Naive thymus-derived CD8-positive, alpha-beta T cell (primary cell): ENCODE measurements around the gene NIP7. TPM values are rescaled to one million over a fixed set of nuclear protein-coding genes. Genes with fewer than 3 reads are reported as not detected.
"Not testable (repeated sequence)": the region's sequence is repeated elsewhere in the genome, so short reads cannot be mapped to it uniquely, and the experiment has no call there.

Source experiments
- ATAC-seq, 2 donors: fragments of 150-1000 bp; cut with Tn5 transposase in 1 of 2; sonication (Bioruptor Pico), chemical (Tn5 transposase) in 1 of 2; 1 replicate in 1 of 2; 2 replicates in 1 of 2; pipeline ENCODE4 v1.10.0; 2021; ENCODE audit warnings: mild to moderate bottlenecking in 2 of 2, moderate library complexity in 2 of 2
- POLR2A ChIA-PET: fragments of 350-600 bp; sonication (Branson Sonifier 250); formaldehyde crosslinking; loops from one replicate; lab custom pipeline; 2021; ENCODE audit warnings: antibody characterized with exemption; lab: Charles Lee
- DNase-seq, 10 donors: peaks; one replicate each; pipeline versions ENCODE4 v3.0.0 to v3.0.0-alpha.2; 2020 to 2022
- H3K27ac Mint-ChIP-seq, 10 donors: one replicate each; pipeline ENCODE4 v1.8.0; 2020 to 2022; ENCODE audit warnings: mild to moderate bottlenecking in 10 of 10, mixed read lengths in 10 of 10, moderate library complexity in 4 of 10, inconsistent platforms in 1 of 10
- H3K27me3 Mint-ChIP-seq, 5 donors: one replicate each; pipeline ENCODE4 v1.8.0; 2021 to 2022; ENCODE audit warnings: mixed read lengths in 5 of 5
- H3K36me3 Mint-ChIP-seq, 3 donors: one replicate each; pipeline ENCODE4 v1.8.0; 2020 to 2022; ENCODE audit warnings: mixed read lengths in 3 of 3, mild to moderate bottlenecking in 2 of 3, inconsistent platforms in 1 of 3
- H3K4me1 Mint-ChIP-seq, 4 donors: one replicate each; pipeline ENCODE4 v1.8.0; 2021 to 2022; ENCODE audit warnings: mixed read lengths in 4 of 4
- H3K4me3 Mint-ChIP-seq, 10 donors: one replicate each; pipeline ENCODE4 v1.8.0; 2020 to 2022; ENCODE audit warnings: mild to moderate bottlenecking in 10 of 10, mixed read lengths in 10 of 10, moderate library complexity in 6 of 10, inconsistent platforms in 1 of 10
- H3K9me3 Mint-ChIP-seq, 9 donors: one replicate each; pipeline ENCODE4 v1.8.0; 2020 to 2022; ENCODE audit warnings: mixed read lengths in 9 of 9, mild to moderate bottlenecking in 3 of 9, inconsistent platforms in 1 of 9, moderate library complexity in 1 of 9
- polyA plus RNA-seq, 3 donors: library from polyadenylated mRNA; unstranded; fragments of 300-500 nt; fragmentation: Illumina TruSeq; gene quantifications; one replicate each; pipeline ENCODE4 v1.2.3, GENCODE V29; 2021
- total RNA-seq, 8 experiments: library from RNA in 2 of 8; stranded (reverse) in 2 of 8; gene quantifications; one replicate each; pipeline ENCODE4 v1.2.3 and lab custom pipeline; 2021 to 2026

NIP7 gene
- total RNA-seq, result 10 to 100 TPM; 33.0 to 34.4 TPM
- polyA plus RNA-seq, result 10 to 100 TPM; 17.6 to 24.8 (median 18.5) TPM
- 24.3 to 152 (median 45.0) reads per million in 6 experiments for total RNA-seq (lab: John Stamatoyannopoulos, UW)

DNA sequence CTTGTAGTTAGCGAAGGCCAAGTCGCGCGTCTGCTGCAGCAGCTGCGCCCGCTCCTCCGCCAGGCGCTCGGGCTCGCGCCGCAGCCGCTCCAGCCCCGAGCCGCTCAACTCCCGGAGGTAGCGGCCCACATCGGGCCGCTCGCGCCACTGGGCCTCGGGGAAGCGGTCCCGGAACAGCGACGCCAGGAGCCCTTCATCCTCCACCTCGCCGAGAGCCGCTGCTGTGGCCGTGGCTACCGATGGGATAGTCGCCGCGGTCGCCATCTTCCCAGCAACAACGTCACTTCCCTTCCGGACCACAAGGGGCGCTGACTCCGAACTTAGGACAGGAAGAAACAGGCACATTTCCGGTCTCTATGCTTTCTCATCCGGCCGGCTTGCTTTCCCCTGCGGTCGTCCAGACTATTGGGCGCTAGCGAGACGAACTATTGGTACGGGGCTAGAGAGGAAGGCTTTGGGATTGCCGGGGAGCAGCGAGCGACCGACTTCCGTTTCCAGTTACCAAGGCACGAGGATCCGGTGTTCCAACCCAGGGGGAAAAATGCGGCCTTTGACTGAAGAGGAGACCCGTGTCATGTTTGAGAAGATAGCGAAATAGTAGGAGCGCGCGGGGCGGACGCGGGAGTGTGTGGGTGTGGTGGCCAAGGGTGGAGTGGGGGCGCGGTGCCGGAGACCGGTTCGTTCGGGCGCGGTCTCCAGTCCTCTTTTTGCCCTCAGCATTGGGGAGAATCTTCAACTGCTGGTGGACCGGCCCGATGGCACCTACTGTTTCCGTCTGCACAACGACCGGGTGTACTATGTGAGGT, at the start of gene NIP7, which contains the start of gene COG8:
TSS of gene NIP7 (plus strand) at position 484 of the 806 bp plus-strand sequence. CDS start at position 542, 58 bp downstream.
TSS of gene COG8 (minus strand) at position 276 of the 806 bp plus-strand sequence. CDS start at position 264, 12 bp downstream.
- peaks cover 19 to 65% (median 53%) of the 10 kb centered on the region in 4 donors for H3K4me1 Mint-ChIP-seq
- peaks cover 4 to 51% (median 10%) of the 10 kb centered on the region in 3 donors for H3K36me3 Mint-ChIP-seq
- no peaks in the 10 kb centered on the region for H3K27me3 Mint-ChIP-seq
- peak within 1 kb of the TSS; percentile 98 to 100 (median 100) for H3K4me3 Mint-ChIP-seq
- peak; percentile 73 to 95 (median 90) for DNase-seq
- peak; percentile 84 to 89 for ATAC-seq
- H3K9me3 Mint-ChIP-seq, result no peaks in the 10 kb centered on the region
- H3K27ac Mint-ChIP-seq, result peak within 1 kb of the TSS; percentile 98 to 100 (median 99)
- POLR2A ChIA-PET, result interaction anchor here (0.9 to 3.4 kb wide), 3 partner anchors 9 to 28 kb away, joined by 3 to 47 read pairs (median 17); partner anchors contain the start of genes PDF and VPS4A

DNA sequence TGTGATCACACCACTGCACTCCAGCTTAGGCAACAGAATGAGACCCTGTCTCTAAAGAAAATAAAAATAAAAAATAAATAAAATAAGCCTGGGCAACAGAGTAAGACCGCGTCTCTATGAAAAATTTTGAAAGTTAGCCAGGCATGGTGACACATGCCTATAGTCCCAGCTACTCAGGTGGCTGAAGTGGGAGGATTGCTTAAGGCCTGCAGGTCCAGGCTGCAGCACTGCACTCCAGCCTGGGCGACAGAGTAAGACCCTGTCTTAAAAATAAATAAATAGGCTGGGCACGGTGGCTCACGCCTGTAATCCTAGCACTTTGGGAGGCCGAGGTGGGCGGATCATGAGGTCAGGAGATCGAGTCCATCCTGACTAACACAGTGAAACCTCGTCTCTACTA, 47.9 kb upstream of the NIP7 start:
- H3K4me3 Mint-ChIP-seq, H3K9me3 Mint-ChIP-seq, ATAC-seq, H3K36me3 Mint-ChIP-seq, H3K4me1 Mint-ChIP-seq, POLR2A ChIA-PET, DNase-seq, H3K27me3 Mint-ChIP-seq, H3K27ac Mint-ChIP-seq: not testable (repeated sequence)

DNA sequence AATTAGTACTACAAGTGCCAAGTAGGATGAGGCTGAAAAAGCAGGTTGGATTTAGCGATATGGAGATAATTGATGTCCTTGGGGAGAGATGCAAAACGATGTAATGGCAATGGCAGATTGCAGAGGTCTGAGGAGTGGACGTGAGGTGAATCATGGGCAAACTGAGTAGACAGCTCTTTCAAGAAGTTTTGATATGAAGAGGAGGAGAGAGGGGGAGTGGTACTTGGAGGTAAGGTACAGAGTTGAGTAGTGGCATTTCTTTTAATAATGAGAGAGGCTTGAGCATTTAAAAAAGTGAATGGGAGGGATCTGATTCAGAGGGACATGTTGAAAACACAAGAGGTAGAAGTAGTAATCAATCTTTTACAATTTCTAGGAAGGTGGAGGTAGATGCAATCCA, 46.2 kb upstream of the NIP7 start:
- no peaks in the 10 kb centered on the region for H3K4me1 Mint-ChIP-seq
- no peaks in the 10 kb centered on the region for H3K27me3 Mint-ChIP-seq
- DNase-seq (no peak), ATAC-seq (no peak)
- peak overlapping the region in 2 of 10 donors; percentile 43 to 58 for H3K27ac Mint-ChIP-seq
- peaks cover 0 to 8% (median 3%) of the 10 kb centered on the region in 3 donors for H3K36me3 Mint-ChIP-seq
- no peaks in the 10 kb centered on the region for H3K9me3 Mint-ChIP-seq
- no peak overlapping the region for H3K4me3 Mint-ChIP-seq
- POLR2A ChIA-PET, result no interaction called here

DNA sequence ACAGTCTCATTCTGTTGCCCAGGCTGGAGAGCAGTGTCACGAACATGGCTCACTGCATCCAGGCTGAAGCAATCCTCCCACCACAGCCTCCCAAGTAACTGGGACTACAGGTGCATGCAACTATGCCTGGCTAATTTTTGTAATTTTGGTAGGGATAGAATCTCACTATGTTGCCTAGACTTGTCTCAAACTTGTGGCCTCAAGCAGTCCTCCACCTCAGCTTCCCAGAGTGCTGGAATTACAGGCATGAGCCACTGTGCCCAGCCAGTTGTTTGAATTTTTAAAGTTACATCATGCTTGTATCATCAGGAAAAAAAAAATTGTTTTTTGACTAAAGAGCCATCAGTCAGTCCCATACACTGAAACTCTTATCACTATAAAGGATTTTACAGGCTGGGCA, 45.5 kb upstream of the NIP7 start:
- H3K4me3 Mint-ChIP-seq, result no peak overlapping the region
- POLR2A ChIA-PET, result interaction anchor here (0.7 kb wide), 1 partner anchor 776 kb away, joined by 3 read pairs; no protein-coding TSS in a partner anchor
- ATAC-seq, result no peak
- H3K9me3 Mint-ChIP-seq, result no peaks in the 10 kb centered on the region
- no peak for DNase-seq
- peaks cover 0 to 3% (median 3%) of the 10 kb centered on the region in 3 donors for H3K36me3 Mint-ChIP-seq
- no peaks in the 10 kb centered on the region for H3K4me1 Mint-ChIP-seq
- H3K27me3 Mint-ChIP-seq, result no peaks in the 10 kb centered on the region
- H3K27ac Mint-ChIP-seq, result no peak overlapping the region

DNA sequence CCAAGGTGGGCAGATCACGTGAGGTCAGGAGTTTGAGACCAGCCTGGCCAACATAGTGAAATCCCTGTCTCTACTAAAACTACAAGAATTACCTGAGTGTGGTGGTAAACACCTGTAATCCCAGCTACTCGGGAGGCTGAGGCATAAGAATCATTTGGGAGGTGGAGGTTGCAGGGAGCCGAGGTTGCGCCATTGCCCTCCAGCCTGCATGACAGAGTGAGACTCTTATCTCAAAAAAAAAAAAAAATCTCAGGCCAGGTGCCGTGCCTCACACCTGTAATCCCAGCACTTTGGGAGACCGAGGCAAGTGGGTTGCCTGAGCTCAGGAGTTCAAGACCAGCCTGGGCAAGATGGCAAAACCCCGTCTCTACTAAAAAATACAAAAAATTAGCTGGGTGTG, 42.8 kb upstream of the NIP7 start:
- POLR2A ChIA-PET, result interaction anchor here (0.7 kb wide), 1 partner anchor 273 kb away, joined by 5 read pairs; no protein-coding TSS in a partner anchor
- DNase-seq, result not testable (repeated sequence)

GRCh38 chr16:69298261-69298660, 41.3 kb upstream of the NIP7 start:
- Mint-ChIP-seq H3K27ac (no peak overlapping the region), H3K4me1 (no peaks in the 10 kb centered on the region)
- ATAC-seq, result no peak

More for the DNA sequence above, 42.8 kb upstream of the NIP7 start:
- not testable (repeated sequence) for H3K27me3 Mint-ChIP-seq, H3K4me3 Mint-ChIP-seq, H3K27ac Mint-ChIP-seq, H3K9me3 Mint-ChIP-seq, ATAC-seq, H3K4me1 Mint-ChIP-seq
- H3K36me3 Mint-ChIP-seq, result peaks cover 0 to 21% (median 11%) of the 10 kb centered on the region in 3 donors

DNA sequence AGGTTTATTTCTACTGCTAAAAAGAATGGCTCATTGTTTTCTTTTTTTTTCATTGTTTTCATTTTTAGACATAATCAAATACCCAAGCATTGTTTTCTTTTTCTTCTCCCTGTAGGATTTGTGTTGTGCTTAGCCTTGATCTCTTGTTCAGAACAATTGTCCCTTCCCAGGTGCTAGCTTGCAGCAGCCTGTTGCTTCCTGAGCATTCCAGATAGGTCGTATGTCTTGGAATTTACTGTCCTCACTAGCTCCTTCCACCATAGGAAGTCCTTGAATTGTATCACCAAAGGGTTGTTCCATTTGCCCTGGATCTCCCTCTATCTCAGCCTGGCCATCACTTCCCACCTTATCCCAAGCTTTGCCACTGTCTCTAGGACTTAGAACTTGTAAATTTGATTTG, 38.4 kb upstream of the NIP7 start:
- no peak overlapping the region for H3K4me3 Mint-ChIP-seq
- no peak overlapping the region for H3K27ac Mint-ChIP-seq
- H3K36me3 Mint-ChIP-seq, result peaks cover 0 to 21% (median 11%) of the 10 kb centered on the region in 3 donors
- no peaks in the 10 kb centered on the region for H3K4me1 Mint-ChIP-seq
- H3K27me3 Mint-ChIP-seq, result no peaks in the 10 kb centered on the region
- DNase-seq (no peak), ATAC-seq (no peak)
- H3K9me3 Mint-ChIP-seq, result no peaks in the 10 kb centered on the region
- POLR2A ChIA-PET, result no interaction called here

More at GRCh38 chr16:69298261-69298660, 41.3 kb upstream of the NIP7 start:
- no peaks in the 10 kb centered on the region for H3K27me3 Mint-ChIP-seq
- H3K9me3 Mint-ChIP-seq, result no peaks in the 10 kb centered on the region
- POLR2A ChIA-PET, result no interaction called here
- DNase-seq, result no peak
- no peak overlapping the region for H3K4me3 Mint-ChIP-seq
- H3K36me3 Mint-ChIP-seq, result peaks cover 0 to 21% (median 11%) of the 10 kb centered on the region in 3 donors

DNA sequence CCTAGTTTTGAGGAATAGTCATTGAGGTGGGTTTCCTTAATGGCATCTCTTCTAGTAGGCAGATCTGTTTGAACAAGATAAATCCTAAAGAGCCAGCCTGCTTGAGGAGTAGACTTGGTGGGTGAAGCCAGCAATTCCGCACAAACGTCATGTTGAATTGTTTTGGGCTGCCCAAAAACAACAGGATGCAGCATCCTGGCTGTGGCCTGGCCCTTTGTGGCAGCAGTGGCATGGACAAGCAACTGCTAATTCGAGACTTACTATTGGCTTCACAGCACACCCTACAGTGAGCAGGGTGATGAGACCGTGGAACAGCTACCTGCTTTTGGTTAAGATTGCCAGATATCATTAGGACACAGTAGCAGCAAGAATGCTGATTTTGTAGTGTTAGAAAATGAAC, 37.7 kb upstream of the NIP7 start:
- H3K4me1 Mint-ChIP-seq, result no peaks in the 10 kb centered on the region
- no peaks in the 10 kb centered on the region for H3K27me3 Mint-ChIP-seq
- no peak for ATAC-seq
- no peak overlapping the region for H3K4me3 Mint-ChIP-seq
- H3K9me3 Mint-ChIP-seq, result no peaks in the 10 kb centered on the region
- H3K27ac Mint-ChIP-seq, result no peak overlapping the region
- DNase-seq, result no peak
- POLR2A ChIA-PET, result no interaction called here
- peaks cover 0 to 21% (median 11%) of the 10 kb centered on the region in 3 donors for H3K36me3 Mint-ChIP-seq

- DNase-seq (no peak), ATAC-seq (no peak)
- Mint-ChIP-seq H3K36me3 (peaks cover 0 to 21% (median 11%) of the 10 kb centered on the region in 3 donors), H3K4me1 (no peaks in the 10 kb centered on the region), H3K27me3 (no peaks in the 10 kb centered on the region), H3K9me3 (no peaks in the 10 kb centered on the region), H3K27ac (no peak overlapping the region), H3K4me3 (no peak overlapping the region)
- POLR2A ChIA-PET, result no interaction called here
Observed at GRCh38 chr16:69302301-69302700, 37.3 kb upstream of the NIP7 start.

GRCh38 chr16:69306031-69306430, 33.5 kb upstream of the NIP7 start:
- DNase-seq, result no peak
- POLR2A ChIA-PET, result interaction anchor here (0.6 kb wide), 1 partner anchor 473 kb away, joined by 3 read pairs; no protein-coding TSS in a partner anchor
- Mint-ChIP-seq H3K36me3 (peaks cover 0 to 5% (median 0%) of the 10 kb centered on the region in 3 donors), H3K27ac (no peak overlapping the region), H3K9me3 (no peaks in the 10 kb centered on the region), H3K4me1 (peaks cover 1 to 11% (median 7%) of the 10 kb centered on the region in 4 donors), H3K4me3 (no peak overlapping the region), H3K27me3 (no peaks in the 10 kb centered on the region)
- no peak for ATAC-seq

- POLR2A ChIA-PET, result no interaction called here
- H3K36me3 Mint-ChIP-seq, result no peaks in the 10 kb centered on the region
- no peaks in the 10 kb centered on the region for H3K27me3 Mint-ChIP-seq
- DNase-seq, result no peak
- ATAC-seq, result no peak
- H3K9me3 Mint-ChIP-seq, result no peaks in the 10 kb centered on the region
- H3K4me1 Mint-ChIP-seq, result peaks cover 5 to 15% (median 12%) of the 10 kb centered on the region in 4 donors
- H3K4me3 Mint-ChIP-seq, result no peak overlapping the region
- H3K27ac Mint-ChIP-seq, result no peak overlapping the region
Observed at GRCh38 chr16:69307091-69307490, 32.5 kb upstream of the NIP7 start.

DNA sequence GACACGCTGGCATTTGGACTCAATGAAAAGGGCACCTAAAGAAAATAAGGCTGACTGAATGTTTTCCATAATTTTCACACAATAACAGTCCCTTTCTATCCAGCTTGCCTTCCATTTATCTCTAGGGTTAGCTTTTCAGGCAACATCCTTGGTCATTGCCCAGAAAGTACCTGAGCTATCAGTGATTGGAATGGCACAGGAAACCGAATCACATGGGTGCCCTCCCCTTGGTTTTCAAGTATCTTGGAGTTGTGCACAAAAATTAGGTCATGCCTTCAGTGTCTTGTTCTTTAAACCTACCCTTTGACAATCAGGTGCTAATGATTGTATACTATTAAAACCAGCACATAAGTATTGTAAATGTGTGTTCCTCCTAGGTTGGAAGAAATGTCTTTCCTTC, 31.7 kb upstream of the NIP7 start:
- H3K4me1 Mint-ChIP-seq, result peaks cover 7 to 18% (median 16%) of the 10 kb centered on the region in 4 donors
- H3K4me3 Mint-ChIP-seq, result no peak overlapping the region
- no peaks in the 10 kb centered on the region for H3K27me3 Mint-ChIP-seq
- no peak for DNase-seq
- POLR2A ChIA-PET, result no interaction called here
- no peak for ATAC-seq
- no peaks in the 10 kb centered on the region for H3K36me3 Mint-ChIP-seq
- H3K27ac Mint-ChIP-seq, result no peak overlapping the region
- no peaks in the 10 kb centered on the region for H3K9me3 Mint-ChIP-seq

- POLR2A ChIA-PET, result interaction anchor here (1.7 kb wide), 1 partner anchor 177 kb away, joined by 7 read pairs; the partner anchor contains the start of genes CHTF8 and UTP4
- Mint-ChIP-seq H3K27ac (peak overlapping the region in 7 of 10 donors; percentile 7 to 57 (median 38)), H3K27me3 (no peaks in the 10 kb centered on the region), H3K36me3 (peaks cover 0 to 13% (median 0%) of the 10 kb centered on the region in 3 donors), H3K4me1 (peaks cover 13 to 31% (median 29%) of the 10 kb centered on the region in 4 donors), H3K4me3 (peak overlapping the region in 8 of 10 donors; percentile 0 to 73 (median 18)), H3K9me3 (no peaks in the 10 kb centered on the region)
- no peak for ATAC-seq
- no peak for DNase-seq
Observed at GRCh38 chr16:69309316-69309715, 30.3 kb upstream of the NIP7 start.
